ENCODE data around the gene HPSE. TPM values are rescaled to one million over a fixed set of nuclear protein-coding genes. Genes with fewer than 3 reads are reported as not detected.

Gene HPSE
- total and polyA plus RNA-seq, 2 of the 13 experiments (the other 11 are each of a cell fraction or from before 2014, with no cell fraction given): not detected

DNA sequence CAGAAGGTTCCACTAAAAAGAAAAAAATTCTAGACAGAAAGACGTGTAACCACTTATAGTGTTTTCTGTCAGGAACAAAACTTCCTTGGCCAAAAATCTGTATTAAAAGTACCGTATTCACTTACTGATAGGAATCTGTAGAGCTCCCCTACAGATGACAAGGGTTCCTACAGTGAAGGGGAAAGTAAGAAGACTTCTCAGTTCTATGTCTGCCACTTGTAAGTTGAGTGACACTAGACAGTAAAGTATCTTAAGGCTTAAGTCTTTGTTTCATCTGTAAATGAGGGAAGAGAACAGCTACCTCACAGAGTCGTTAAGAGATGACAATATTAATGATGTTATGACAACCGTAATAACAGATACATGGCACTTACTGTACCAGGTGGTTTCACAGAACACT, 53.3 kb downstream of the HPSE start:
- no peaks in the 10 kb centered on the region for H3K27me3 ChIP-seq (ENCODE audit: control insufficient read depth in 1 of 2, insufficient read depth in 2 of 2, low read length in 2 of 2)
- peaks cover 0 to 4% of the 10 kb centered on the region in 2 experiments; a peak in 2 of 5 replicates for H3K36me3 ChIP-seq (replicated peaks in 1 of 2; ENCODE audit: control insufficient read depth in 1 of 2, insufficient read depth in 2 of 2, low read length in 2 of 2)
- 0 out of 2 replicates have a peak, but pooled peaks cover 3% of the 10 kb centered on the region for H4K20me1 ChIP-seq (ENCODE audit: insufficient read depth, low read length)
- H3K4me3 ChIP-seq (replicated peaks in 1 of 3; ENCODE audit: insufficient read depth in 1 of 3, low read depth in 2 of 3, low read length in 3 of 3): no peak overlapping the region
- TF ChIP-seq, protein P1, sequence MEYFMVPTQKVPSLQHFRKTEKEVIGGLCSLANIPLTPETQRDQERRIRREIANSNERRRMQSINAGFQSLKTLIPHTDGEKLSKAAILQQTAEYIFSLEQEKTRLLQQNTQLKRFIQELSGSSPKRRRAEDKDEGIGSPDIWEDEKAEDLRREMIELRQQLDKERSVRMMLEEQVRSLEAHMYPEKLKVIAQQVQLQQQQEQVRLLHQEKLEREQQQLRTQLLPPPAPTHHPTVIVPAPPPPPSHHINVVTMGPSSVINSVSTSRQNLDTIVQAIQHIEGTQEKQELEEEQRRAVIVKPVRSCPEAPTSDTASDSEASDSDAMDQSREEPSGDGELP (IDR thresholded peaks at IDR 0.05; ENCODE audit: borderline replicate concordance, low read depth): no peak
- no peak for TF ChIP-seq ARID2 (CRISPR knock-in tag; IDR thresholded peaks at IDR 0.05; ENCODE audit: borderline replicate concordance)
- WGBS (ENCODE audit: low lambda C conversion rate): 86% methylated on average over 4 of the region's 4 CpGs
- FAIRE-seq: no peak
- H2AFZ ChIP-seq (ENCODE audit: low read length): no peak overlapping the region
- no peak overlapping the region for H3K9ac ChIP-seq (ENCODE audit: insufficient read depth, low read depth, low read length)
- no peak overlapping the region for H3K27ac ChIP-seq (ENCODE audit: extremely low read length, insufficient read depth, low read length)
- H3K4me2 ChIP-seq (ENCODE audit: low read depth, low read length): no peak overlapping the region
- H3K79me2 ChIP-seq (ENCODE audit: insufficient read depth, low read length): peaks cover 4% of the 10 kb centered on the region
- H3K9me3 ChIP-seq (ENCODE audit: low read length): no peaks in the 10 kb centered on the region
- in situ Hi-C loops (cut with HindIII; ENCODE audit: extremely low pct_ligation_motif_present, low pct_unique_long_range_greater_than_20kb): no loop called here
- ChIA-PET POLR2A (no interaction called here), CTCF (ENCODE audit: low intra/inter-chr PET ratio, low total read pairs) (interaction anchor here (2.0 kb wide), 1 partner anchor 208 kb away, joined by 12 read pairs; no protein-coding TSS in a partner anchor)
- peaks cover 47% of the 10 kb centered on the region for H3K4me1 ChIP-seq (ENCODE audit: insufficient read depth, low read length)
- DNase-seq (ENCODE audit: low spot score): no peak
- ATAC-seq: no peak
- intact Hi-C loops (cut with micrococcal nuclease; ENCODE audit: unreplicated experiment): loop anchor here (5.0 to 10.0 kb wide), 3 partner anchors 173 to 397 kb away; partner anchors contain the start of genes HELQ and MRPS18C
- no TSS peak for BruUV-seq (replicated peaks)

DNA sequence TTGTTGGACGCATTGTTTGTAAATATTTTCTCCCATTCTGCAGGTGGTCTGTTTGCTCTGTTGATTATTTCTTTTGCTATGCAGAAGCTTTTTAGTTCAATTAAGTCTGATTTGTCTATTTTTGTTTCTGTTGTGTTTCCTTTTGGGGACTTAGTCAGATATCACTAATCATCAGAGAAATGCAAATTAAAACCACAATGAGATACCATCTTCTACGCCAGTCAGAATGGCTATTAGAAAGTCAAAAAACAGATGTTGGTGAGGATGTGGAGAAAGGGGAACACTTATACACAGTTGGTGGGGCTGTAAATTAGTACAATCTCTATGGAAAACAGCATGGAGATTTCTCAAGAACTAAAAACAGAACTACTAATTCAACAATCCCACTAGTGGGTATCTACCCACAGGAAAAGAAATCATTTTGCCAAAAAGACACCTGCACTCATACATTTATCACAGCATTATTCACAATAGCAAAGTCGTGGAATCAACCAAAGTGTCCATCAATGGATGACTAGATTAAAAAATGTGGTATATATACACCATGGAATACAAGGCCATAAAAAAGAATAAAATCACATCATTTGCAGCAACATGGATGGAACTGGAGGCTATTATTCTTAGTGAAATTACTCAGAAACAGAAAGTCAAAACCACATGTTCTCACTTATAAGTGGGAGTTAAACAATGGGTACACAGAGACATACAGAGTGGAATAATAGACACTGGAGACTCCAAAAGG, 58.2 kb downstream of the HPSE start:
- DNase-seq (ENCODE audit: low spot score): no peak
- Histone ChIP-seq H2AFZ (ENCODE audit: low read length) (no peak overlapping the region), H3K27me3 (ENCODE audit: control insufficient read depth in 1 of 2, insufficient read depth in 2 of 2, low read length in 2 of 2) (no peaks in the 10 kb centered on the region), H3K79me2 (ENCODE audit: insufficient read depth, low read length) (no peaks in the 10 kb centered on the region), H3K4me1 (ENCODE audit: insufficient read depth, low read length) (peaks cover 12% of the 10 kb centered on the region), H3K4me3 (replicated peaks in 1 of 3; ENCODE audit: insufficient read depth in 1 of 3, low read depth in 2 of 3, low read length in 3 of 3) (no peak overlapping the region), H3K4me2 (ENCODE audit: low read depth, low read length) (no peak overlapping the region), H3K27ac (ENCODE audit: extremely low read length, insufficient read depth, low read length) (no peak overlapping the region), H3K36me3 (replicated peaks in 1 of 2; ENCODE audit: control insufficient read depth in 1 of 2, insufficient read depth in 2 of 2, low read length in 2 of 2) (peaks cover 1 to 22% of the 10 kb centered on the region in 2 experiments; a peak in 4 of 5 replicates), H3K9ac (ENCODE audit: insufficient read depth, low read depth, low read length) (no peak overlapping the region), H3K9me3 (ENCODE audit: low read length) (no peaks in the 10 kb centered on the region), H4K20me1 (ENCODE audit: insufficient read depth, low read length) (no peaks in the 10 kb centered on the region)
- intact Hi-C loops (cut with micrococcal nuclease; ENCODE audit: unreplicated experiment) (loop anchor here (1.0 kb wide), 1 partner anchor 208 kb away; no protein-coding TSS in a partner anchor), in situ Hi-C loops (cut with HindIII; ENCODE audit: extremely low pct_ligation_motif_present, low pct_unique_long_range_greater_than_20kb) (no loop called here)
- BruUV-seq (replicated peaks): no TSS peak
- no peak for FAIRE-seq
- POLR2A ChIA-PET: no interaction called here
- 95% methylated on average over 3 of the region's 3 CpGs for WGBS (ENCODE audit: low lambda C conversion rate)
- CTCF ChIA-PET (ENCODE audit: low intra/inter-chr PET ratio, low total read pairs): no interaction called here
- ATAC-seq: no peak
- TF ChIP-seq GPN1 (CRISPR knock-in tag; IDR thresholded peaks at IDR 0.05; ENCODE audit: borderline replicate concordance) (no peak), ZNF251 (CRISPR knock-in tag; IDR thresholded peaks at IDR 0.05) (no peak), HNRNPH1 (optimal IDR thresholded peaks at IDR 0.05; ENCODE audit: low read depth, low read length) (no peak), ZNF33A (CRISPR knock-in tag; IDR thresholded peaks at IDR 0.05; ENCODE audit: borderline replicate concordance) (no peak), ZNF878 (CRISPR knock-in tag; IDR thresholded peaks at IDR 0.05) (no peak), ZNF12 (CRISPR knock-in tag; IDR thresholded peaks at IDR 0.05) (no peak), RORA (CRISPR knock-in tag; IDR thresholded peaks at IDR 0.05) (no peak), TEAD3 (CRISPR knock-in tag; optimal IDR thresholded peaks at IDR 0.05; ENCODE audit: borderline replicate concordance) (no peak), ATF1 (CRISPR knock-in tag; IDR thresholded peaks at IDR 0.05) (no peak), HNRNPLL (IDR thresholded peaks at IDR 0.05; ENCODE audit: low read depth, low read length, poor library complexity, severe bottlenecking) (no peak), KDM6A (CRISPR knock-in tag; IDR thresholded peaks at IDR 0.05; ENCODE audit: low read depth) (no peak)
- TF ChIP-seq, protein P2, sequence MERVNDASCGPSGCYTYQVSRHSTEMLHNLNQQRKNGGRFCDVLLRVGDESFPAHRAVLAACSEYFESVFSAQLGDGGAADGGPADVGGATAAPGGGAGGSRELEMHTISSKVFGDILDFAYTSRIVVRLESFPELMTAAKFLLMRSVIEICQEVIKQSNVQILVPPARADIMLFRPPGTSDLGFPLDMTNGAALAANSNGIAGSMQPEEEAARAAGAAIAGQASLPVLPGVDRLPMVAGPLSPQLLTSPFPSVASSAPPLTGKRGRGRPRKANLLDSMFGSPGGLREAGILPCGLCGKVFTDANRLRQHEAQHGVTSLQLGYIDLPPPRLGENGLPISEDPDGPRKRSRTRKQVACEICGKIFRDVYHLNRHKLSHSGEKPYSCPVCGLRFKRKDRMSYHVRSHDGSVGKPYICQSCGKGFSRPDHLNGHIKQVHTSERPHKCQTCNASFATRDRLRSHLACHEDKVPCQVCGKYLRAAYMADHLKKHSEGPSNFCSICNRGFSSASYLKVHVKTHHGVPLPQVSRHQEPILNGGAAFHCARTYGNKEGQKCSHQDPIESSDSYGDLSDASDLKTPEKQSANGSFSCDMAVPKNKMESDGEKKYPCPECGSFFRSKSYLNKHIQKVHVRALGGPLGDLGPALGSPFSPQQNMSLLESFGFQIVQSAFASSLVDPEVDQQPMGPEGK (CRISPR knock-in tag; IDR thresholded peaks at IDR 0.05): no peak

All from HepG2 (cell line).